Esophagus squamous epithelium (tissue), 5 donors: ENCODE data around the gene PKM. TPM values are rescaled to one million over a fixed set of nuclear protein-coding genes. Genes with fewer than 3 reads are reported as not detected.

ENCODE experiments used
- DNase-seq: peaks from one replicate; lab custom pipeline; 2025; lab: John Stamatoyannopoulos, UW
- H3K27ac ChIP-seq, 4 donors: fragments of 200-600 bp; sonication (generic); one replicate each; pipeline ENCODE4 v1.5.1; 2016 to 2019; ENCODE audit warnings: mild to moderate bottlenecking in 1 of 4
- H3K27me3 ChIP-seq, 4 donors: fragments of 200-600 bp; sonication (generic); 1 replicate in 3 of 4; 2 replicates in 1 of 4; pipeline versions ENCODE4 v1.5.1 to v1.6.0; 2017 to 2021; ENCODE audit warnings: antibody characterized with exemption in 1 of 4
- H3K36me3 ChIP-seq, 3 donors: fragments of 200-600 bp; sonication (generic); one replicate each; pipeline ENCODE4 v1.5.1; 2016 to 2019
- H3K4me1 ChIP-seq, 3 donors: fragments of 200-600 bp; sonication (generic); one replicate each; pipeline ENCODE4 v1.5.1; 2017 to 2019
- H3K4me3 ChIP-seq, 4 donors: fragments of 200-600 bp; sonication (generic); 1 replicate in 3 of 4; 2 replicates in 1 of 4; pipeline ENCODE4 v1.5.1; 2016 to 2019; ENCODE audit warnings: mild to moderate bottlenecking in 2 of 4, moderate library complexity in 1 of 4
- H3K9me3 ChIP-seq, 3 donors: fragments of 200-600 bp; sonication (generic); one replicate each; pipeline ENCODE4 v1.5.1; 2016 to 2019
- CTCF ChIP-seq, 6 experiments: fragments of 450-650 bp in 4 of 6; fragments of 200-600 bp in 2 of 6; sonication (generic) in 2 of 6; IDR thresholded peaks; one replicate each; pipeline ENCODE4 v1.5.1; 2016 to 2019; ENCODE audit warnings: antibody characterized with exemption in 6 of 6, mild to moderate bottlenecking in 4 of 6, moderate library complexity in 4 of 6
- POLR2A ChIP-seq, 4 donors: fragments of 450-650 bp; IDR thresholded peaks; one replicate each; pipeline ENCODE4 v1.6.1; 2017; ENCODE audit warnings: antibody characterized with exemption in 4 of 4, mild to moderate bottlenecking in 4 of 4, moderate library complexity in 3 of 4
- WGBS, 2 donors: methylation state at CpG; one replicate each; pipeline ENCODE4 v1.1.5; 2018; 5-methylcytosine and 5-hydroxymethylcytosine counted together
- intact Hi-C: fragments of 100-400 bp; cut with DNase I; formaldehyde crosslinking; loops from one replicate; pipeline ENCODE4 v1.15.0; 2022
- total RNA-seq, 4 donors: library from RNA; depleted of rRNA; stranded (reverse); fragments of >200 nt; gene quantifications; one replicate each; pipeline ENCODE4 v1.1.0, GENCODE V29; 2016
- donor health status: DM: yes; HTN: yes; CAD: no.

Gene PKM
- total RNA-seq, 4 donors from 2014 or later = 504 to 1,134 (median 964) TPM

- WGBS, 2 donors = 2% methylated on average over 21 to 23 of the region's 25 CpGs
- H3K36me3 ChIP-seq = no peaks in the 10 kb centered on the region
- intact Hi-C loops = no loop called here
- no peaks in the 10 kb centered on the region for H3K9me3 ChIP-seq
- no peaks in the 10 kb centered on the region for H3K27me3 ChIP-seq
- no peak for DNase-seq
- H3K4me1 ChIP-seq = peaks cover 43 to 72% (median 44%) of the 10 kb centered on the region in 3 donors
- peak overlapping the region; percentile 68 to 95 (median 78) for H3K4me3 ChIP-seq
- TF ChIP-seq POLR2A (IDR thresholded peaks at IDR 0.05) = no peak
- TF ChIP-seq CTCF (IDR thresholded peaks at IDR 0.05) = no peak
- H3K27ac ChIP-seq = peak overlapping the region; percentile 94 to 99 (median 96)
Observed at GRCh38 chr15:72229076-72229946, 1.7 kb downstream of the PKM start.

GRCh38 chr15:72227720-72228119, 3.3 kb downstream of the PKM start:
- Histone ChIP-seq H3K4me1 (peaks cover 44 to 82% (median 59%) of the 10 kb centered on the region in 3 donors), H3K9me3 (no peaks in the 10 kb centered on the region), H3K4me3 (peak overlapping the region; percentile 68 to 95 (median 78)), H3K36me3 (no peaks in the 10 kb centered on the region), H3K27ac (peak overlapping the region; percentile 94 to 99 (median 96)), H3K27me3 (no peaks in the 10 kb centered on the region)
- 19 to 29% methylated on average over 4 of the region's 4 CpGs for WGBS, 2 donors
- no peak for DNase-seq
- no peak for TF ChIP-seq POLR2A (IDR thresholded peaks at IDR 0.05)
- TF ChIP-seq CTCF (IDR thresholded peaks at IDR 0.05) = no peak
- intact Hi-C loops = no loop called here

- Histone ChIP-seq H3K27ac (peak overlapping the region; percentile 83 to 99 (median 96)), H3K27me3 (no peaks in the 10 kb centered on the region), H3K4me1 (peaks cover 44 to 82% (median 59%) of the 10 kb centered on the region in 3 donors), H3K9me3 (no peaks in the 10 kb centered on the region), H3K36me3 (no peaks in the 10 kb centered on the region), H3K4me3 (peak overlapping the region in 3 of 4 donors; percentile 3 to 84 (median 72))
- WGBS, 2 donors = 8 to 9% methylated on average over 6 to 8 of the region's 8 CpGs
- DNase-seq = no peak
- intact Hi-C loops = no loop called here
- TF ChIP-seq POLR2A (IDR thresholded peaks at IDR 0.05) (no peak), CTCF (IDR thresholded peaks at IDR 0.05) (no peak)
Observed at GRCh38 chr15:72227192-72227586, 3.8 kb downstream of the PKM start.

- Histone ChIP-seq H3K9me3 (no peaks in the 10 kb centered on the region), H3K4me3 (no peak overlapping the region), H3K4me1 (peaks cover 33 to 91% (median 61%) of the 10 kb centered on the region in 3 donors), H3K27me3 (no peaks in the 10 kb centered on the region), H3K36me3 (peaks cover 0 to 31% (median 10%) of the 10 kb centered on the region in 3 donors), H3K27ac (peak overlapping the region; percentile 50 to 89 (median 79))
- intact Hi-C loops = no loop called here
- TF ChIP-seq CTCF (IDR thresholded peaks at IDR 0.05) (no peak), POLR2A (IDR thresholded peaks at IDR 0.05) (no peak)
- WGBS, 2 donors = 63 to 65% methylated on average over 10 of the region's 10 CpGs
- no peak for DNase-seq
Observed at GRCh38 chr15:72223278-72223677, 7.7 kb downstream of the PKM start.

- no peak for DNase-seq
- no peaks in the 10 kb centered on the region for H3K9me3 ChIP-seq
- H3K27me3 ChIP-seq = no peaks in the 10 kb centered on the region
- H3K36me3 ChIP-seq = peaks cover 5 to 40% (median 17%) of the 10 kb centered on the region in 3 donors
- H3K27ac ChIP-seq = peak overlapping the region; percentile 72 to 89 (median 80)
- intact Hi-C loops = no loop called here
- H3K4me3 ChIP-seq = peak overlapping the region in 3 of 4 donors; percentile 5 to 37 (median 9)
- peaks cover 28 to 82% (median 53%) of the 10 kb centered on the region in 3 donors for H3K4me1 ChIP-seq
- TF ChIP-seq POLR2A (IDR thresholded peaks at IDR 0.05) = peak in 1 of 4 donors; percentile 37
- peak in 2 of 6 experiments; percentile 23 to 42 for TF ChIP-seq CTCF (IDR thresholded peaks at IDR 0.05)
- 17 to 26% methylated on average over 2 of the region's 4 CpGs for WGBS, 2 donors
Observed at GRCh38 chr15:72222393-72222792, 8.6 kb downstream of the PKM start.
